Inferior parietal cortex (tissue), 1 donor: Measurements from ENCODE around the gene KIAA1191.

Experiments used
- DNase-seq: peaks from one replicate; pipeline ENCODE4 v3.0.0-alpha.2; 2016; ENCODE audit errors: extremely low spot score

The KIAA1191 gene

GRCh38 chr5:176389135-176390123 is 27.9 kb upstream of the KIAA1191 start:
- no peak for DNase-seq

- DNase-seq = peak; percentile 100
Observed at GRCh38 chr5:176388444-176389134, 27.0 kb upstream of the KIAA1191 start, which contains the start of the genes HIGD2A and NOP16. Gene HIGD2A (plus strand): TSS chr5:176388751. CDS start chr5:176388820, 69 bp downstream. Gene NOP16 (minus strand): TSS chr5:176388598. CDS start chr5:176388539, 59 bp downstream.

- DNase-seq = no peak
Observed at GRCh38 chr5:176388003-176388443, 26.5 kb upstream of the KIAA1191 start.

GRCh38 chr5:176387384-176387925 is 25.9 kb upstream of the KIAA1191 start:
- no peak for DNase-seq

- DNase-seq = no peak
Observed at GRCh38 chr5:176386491-176386890, 24.9 kb upstream of the KIAA1191 start.

- no peak for DNase-seq
Observed at GRCh38 chr5:176384991-176385390, 23.4 kb upstream of the KIAA1191 start.

GRCh38 chr5:176384366-176384930 is 22.9 kb upstream of the KIAA1191 start:
- no peak for DNase-seq

- DNase-seq = no peak
Observed at GRCh38 chr5:176383961-176384360, 22.4 kb upstream of the KIAA1191 start.

GRCh38 chr5:176383248-176383905 is 21.8 kb upstream of the KIAA1191 start:
- no peak for DNase-seq

GRCh38 chr5:176382721-176383120 is 21.2 kb upstream of the KIAA1191 start:
- DNase-seq = no peak

- DNase-seq = no peak
Observed at GRCh38 chr5:176381979-176382378, 20.4 kb upstream of the KIAA1191 start.

- no peak for DNase-seq
Observed at GRCh38 chr5:176381423-176381822, 19.9 kb upstream of the KIAA1191 start.

GRCh38 chr5:176379881-176380280 is 18.3 kb upstream of the KIAA1191 start:
- DNase-seq = no peak

- DNase-seq = no peak
Observed at GRCh38 chr5:176373100-176373818, 11.7 kb upstream of the KIAA1191 start.

- no peak for DNase-seq
Observed at GRCh38 chr5:176371621-176372539, 10.3 kb upstream of the KIAA1191 start.

- no peak for DNase-seq
Observed at GRCh38 chr5:176369934-176370711, 8.6 kb upstream of the KIAA1191 start.

- DNase-seq = no peak
Observed at GRCh38 chr5:176368726-176369125, 7.2 kb upstream of the KIAA1191 start.

- DNase-seq = no peak
Observed at GRCh38 chr5:176366232-176366894, 4.8 kb upstream of the KIAA1191 start.
